ENCODE data around the gene PCOLCE2. TPM values are rescaled to one million over a fixed set of nuclear protein-coding genes. Genes with fewer than 3 reads are reported as not detected.

Gene PCOLCE2
- total RNA-seq, 4 donors from 2014 or later = 2.3 to 3.2 (median 2.5) TPM; not detected in 1

- Histone ChIP-seq H3K27ac (no peak overlapping the region), H3K4me1 (no peaks in the 10 kb centered on the region), H3K36me3 (no peaks in the 10 kb centered on the region), H3K4me3 (no peak overlapping the region), H3K9me3 (no peaks in the 10 kb centered on the region), H3K27me3 (no peaks in the 10 kb centered on the region)
- DNase-seq = no peak
- TF ChIP-seq POLR2A (IDR thresholded peaks at IDR 0.05) = no peak
- no peak for TF ChIP-seq CTCF (IDR thresholded peaks at IDR 0.05)
These were observed 25.7 kb downstream of the PCOLCE2 start for GRCh38 chr3:142863010-142863817.

- H3K27me3 ChIP-seq = no peaks in the 10 kb centered on the region
- TF ChIP-seq POLR2A (IDR thresholded peaks at IDR 0.05) (no peak), CTCF (IDR thresholded peaks at IDR 0.05) (no peak)
- H3K27ac ChIP-seq = no peak overlapping the region
- no peak overlapping the region for H3K4me3 ChIP-seq
- DNase-seq = no peak
- H3K36me3 ChIP-seq = no peaks in the 10 kb centered on the region
- no peaks in the 10 kb centered on the region for H3K9me3 ChIP-seq
- H3K4me1 ChIP-seq = no peaks in the 10 kb centered on the region
These were observed 27.0 kb downstream of the PCOLCE2 start for GRCh38 chr3:142861926-142862325.

- no peaks in the 10 kb centered on the region for H3K36me3 ChIP-seq
- no peak for DNase-seq
- TF ChIP-seq POLR2A (IDR thresholded peaks at IDR 0.05) = no peak
- TF ChIP-seq CTCF (IDR thresholded peaks at IDR 0.05) = no peak
- no peak overlapping the region for H3K27ac ChIP-seq
- H3K4me1 ChIP-seq = no peaks in the 10 kb centered on the region
- H3K9me3 ChIP-seq = no peaks in the 10 kb centered on the region
- no peaks in the 10 kb centered on the region for H3K27me3 ChIP-seq
- no peak overlapping the region for H3K4me3 ChIP-seq
These were observed 30.8 kb downstream of the PCOLCE2 start for GRCh38 chr3:142858043-142858442.

- H3K27me3 ChIP-seq = no peaks in the 10 kb centered on the region
- no peak overlapping the region for H3K27ac ChIP-seq
- H3K36me3 ChIP-seq = no peaks in the 10 kb centered on the region
- no peaks in the 10 kb centered on the region for H3K4me1 ChIP-seq
- H3K4me3 ChIP-seq = no peak overlapping the region
- TF ChIP-seq POLR2A (IDR thresholded peaks at IDR 0.05) = no peak
- peak in 3 of 6 experiments; percentile 17 to 25 (median 20) for TF ChIP-seq CTCF (IDR thresholded peaks at IDR 0.05)
- no peak for DNase-seq
- H3K9me3 ChIP-seq = no peaks in the 10 kb centered on the region
These were observed 31.8 kb downstream of the PCOLCE2 start for GRCh38 chr3:142857056-142857455.

GRCh38 chr3:142853270-142854168 is 35.4 kb downstream of the PCOLCE2 start:
- Histone ChIP-seq H3K27me3 (no peaks in the 10 kb centered on the region), H3K36me3 (no peaks in the 10 kb centered on the region), H3K4me3 (no peak overlapping the region), H3K27ac (no peak overlapping the region), H3K4me1 (no peaks in the 10 kb centered on the region), H3K9me3 (no peaks in the 10 kb centered on the region)
- TF ChIP-seq CTCF (IDR thresholded peaks at IDR 0.05) (no peak), POLR2A (IDR thresholded peaks at IDR 0.05) (no peak)
- DNase-seq = no peak
